Esophagus squamous epithelium (tissue), 5 donors: ENCODE results near the gene INTU. TPM values are rescaled to one million over a fixed set of nuclear protein-coding genes. Genes with fewer than 3 reads are reported as not detected.

ENCODE experiments used
- DNase-seq: peaks from one replicate; lab custom pipeline; 2025; lab: John Stamatoyannopoulos, UW
- H3K27ac ChIP-seq, 4 donors: fragments of 200-600 bp; sonication (generic); one replicate each; pipeline ENCODE4 v1.5.1; 2016 to 2019; ENCODE audit warnings: mild to moderate bottlenecking in 1 of 4
- H3K27me3 ChIP-seq, 4 donors: fragments of 200-600 bp; sonication (generic); 1 replicate in 3 of 4; 2 replicates in 1 of 4; pipeline versions ENCODE4 v1.5.1 to v1.6.0; 2017 to 2021; ENCODE audit warnings: antibody characterized with exemption in 1 of 4
- H3K36me3 ChIP-seq, 3 donors: fragments of 200-600 bp; sonication (generic); one replicate each; pipeline ENCODE4 v1.5.1; 2016 to 2019
- H3K4me1 ChIP-seq, 3 donors: fragments of 200-600 bp; sonication (generic); one replicate each; pipeline ENCODE4 v1.5.1; 2017 to 2019
- H3K4me3 ChIP-seq, 4 donors: fragments of 200-600 bp; sonication (generic); 1 replicate in 3 of 4; 2 replicates in 1 of 4; pipeline ENCODE4 v1.5.1; 2016 to 2019; ENCODE audit warnings: mild to moderate bottlenecking in 2 of 4, moderate library complexity in 1 of 4
- H3K9me3 ChIP-seq, 3 donors: fragments of 200-600 bp; sonication (generic); one replicate each; pipeline ENCODE4 v1.5.1; 2016 to 2019
- CTCF ChIP-seq, 6 experiments: fragments of 450-650 bp in 4 of 6; fragments of 200-600 bp in 2 of 6; sonication (generic) in 2 of 6; IDR thresholded peaks; one replicate each; pipeline ENCODE4 v1.5.1; 2016 to 2019; ENCODE audit warnings: antibody characterized with exemption in 6 of 6, mild to moderate bottlenecking in 4 of 6, moderate library complexity in 4 of 6
- POLR2A ChIP-seq, 4 donors: fragments of 450-650 bp; IDR thresholded peaks; one replicate each; pipeline ENCODE4 v1.6.1; 2017; ENCODE audit warnings: antibody characterized with exemption in 4 of 4, mild to moderate bottlenecking in 4 of 4, moderate library complexity in 3 of 4
- WGBS, 2 donors: methylation state at CpG; one replicate each; pipeline ENCODE4 v1.1.5; 2018; 5-methylcytosine and 5-hydroxymethylcytosine counted together
- intact Hi-C: fragments of 100-400 bp; cut with DNase I; formaldehyde crosslinking; loops from one replicate; pipeline ENCODE4 v1.15.0; 2022
- total RNA-seq, 4 donors: library from RNA; depleted of rRNA; stranded (reverse); fragments of >200 nt; gene quantifications; one replicate each; pipeline ENCODE4 v1.1.0, GENCODE V29; 2016
- donor health status: DM: yes; HTN: yes; CAD: no.

The INTU gene
- total RNA-seq, 4 donors from 2014 or later = 4.3 to 11.4 (median 6.1) TPM

GRCh38 chr4:127618427-127618826 lies 14.3 kb upstream of the INTU start:
- H3K27ac ChIP-seq = no peak overlapping the region
- no peak for DNase-seq
- peaks cover 0 to 76% (median 0%) of the 10 kb centered on the region in 4 donors for H3K27me3 ChIP-seq
- intact Hi-C loops = loop anchor here (5.0 kb wide), 1 partner anchor 104 kb away; no protein-coding TSS in a partner anchor
- no peak overlapping the region for H3K4me3 ChIP-seq
- no peak for TF ChIP-seq POLR2A (IDR thresholded peaks at IDR 0.05)
- no peak for TF ChIP-seq CTCF (IDR thresholded peaks at IDR 0.05)
- peaks cover 0 to 12% (median 10%) of the 10 kb centered on the region in 3 donors for H3K4me1 ChIP-seq
- H3K9me3 ChIP-seq = no peaks in the 10 kb centered on the region
- no peaks in the 10 kb centered on the region for H3K36me3 ChIP-seq

DNA sequence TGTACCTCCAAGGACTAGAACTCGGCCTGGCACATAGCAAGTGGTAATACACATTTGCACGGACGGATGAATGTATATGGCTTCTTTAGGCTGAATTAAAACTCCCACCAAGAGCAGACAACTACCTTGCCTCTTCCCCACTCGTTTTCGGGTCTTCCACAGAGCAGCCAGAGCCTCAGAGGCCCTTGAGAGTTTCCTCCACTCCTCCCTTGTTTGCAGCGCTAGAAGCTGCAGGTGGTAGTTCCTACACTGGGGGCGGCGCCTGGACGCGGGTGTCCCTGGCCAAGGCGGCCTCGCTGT lies 10.2 kb upstream of the INTU start:
- peak overlapping the region in 1 of 4 donors; percentile 45 for H3K27ac ChIP-seq
- 38 to 68% methylated on average over 3 to 6 of the region's 12 CpGs for WGBS, 2 donors
- H3K4me3 ChIP-seq = peak overlapping the region; percentile 37 to 76 (median 58)
- H3K27me3 ChIP-seq = peaks cover 0 to 53% (median 0%) of the 10 kb centered on the region in 4 donors
- H3K9me3 ChIP-seq = no peaks in the 10 kb centered on the region
- H3K36me3 ChIP-seq = no peaks in the 10 kb centered on the region
- peaks cover 0 to 19% (median 11%) of the 10 kb centered on the region in 3 donors for H3K4me1 ChIP-seq
- DNase-seq = no peak
- intact Hi-C loops = no loop called here
- TF ChIP-seq POLR2A (IDR thresholded peaks at IDR 0.05) (no peak), CTCF (IDR thresholded peaks at IDR 0.05) (no peak)

GRCh38 chr4:127622921-127623796 lies 9.6 kb upstream of the INTU start:
- WGBS, 2 donors = 9 to 17% methylated on average over 1 to 20 of the region's 81 CpGs
- H3K27ac ChIP-seq = peak overlapping the region in 1 of 4 donors; percentile 45

DNA sequence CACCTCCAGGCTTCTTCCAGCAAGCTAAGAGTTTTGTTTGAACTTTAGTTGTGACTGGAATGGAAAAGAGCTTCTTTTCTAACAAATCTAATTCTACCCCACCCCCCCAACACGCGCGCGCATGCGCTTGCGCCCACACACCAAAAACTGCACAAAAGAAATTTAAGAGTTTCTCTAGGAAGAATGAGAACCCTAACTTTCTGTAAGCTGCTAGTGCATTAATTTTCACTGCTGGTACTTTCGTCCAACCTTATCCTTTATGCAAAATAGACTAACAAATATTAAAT lies 9.0 kb upstream of the INTU start:
- Histone ChIP-seq H3K27ac (peak overlapping the region in 1 of 4 donors; percentile 45), H3K27me3 (peaks cover 0 to 43% (median 0%) of the 10 kb centered on the region in 4 donors), H3K4me1 (peaks cover 0 to 19% (median 11%) of the 10 kb centered on the region in 3 donors), H3K36me3 (no peaks in the 10 kb centered on the region), H3K4me3 (peak overlapping the region; percentile 37 to 76 (median 58)), H3K9me3 (no peaks in the 10 kb centered on the region)
- 17 to 21% methylated on average over 7 of the region's 7 CpGs for WGBS, 2 donors
- no peak for DNase-seq
- intact Hi-C loops = no loop called here
- TF ChIP-seq CTCF (IDR thresholded peaks at IDR 0.05) = no peak
- no peak for TF ChIP-seq POLR2A (IDR thresholded peaks at IDR 0.05)

More at GRCh38 chr4:127622921-127623796, 9.6 kb upstream of the INTU start:
- Histone ChIP-seq H3K36me3 (no peaks in the 10 kb centered on the region), H3K9me3 (no peaks in the 10 kb centered on the region), H3K4me1 (peaks cover 0 to 19% (median 11%) of the 10 kb centered on the region in 3 donors), H3K27me3 (peaks cover 0 to 48% (median 0%) of the 10 kb centered on the region in 4 donors), H3K4me3 (peak overlapping the region; percentile 37 to 76 (median 58))
- TF ChIP-seq POLR2A (IDR thresholded peaks at IDR 0.05) (no peak), CTCF (IDR thresholded peaks at IDR 0.05) (peak in 4 of 6 experiments; percentile 7 to 33 (median 18))
- no peak for DNase-seq
- intact Hi-C loops = no loop called here

GRCh38 chr4:127624173-127624572 lies 8.6 kb upstream of the INTU start:
- Histone ChIP-seq H3K9me3 (no peaks in the 10 kb centered on the region), H3K36me3 (no peaks in the 10 kb centered on the region), H3K27ac (no peak overlapping the region), H3K4me1 (peaks cover 0 to 19% (median 11%) of the 10 kb centered on the region in 3 donors), H3K27me3 (peaks cover 0 to 39% (median 0%) of the 10 kb centered on the region in 4 donors), H3K4me3 (peak overlapping the region in 1 of 4 donors; percentile 76)
- intact Hi-C loops = no loop called here
- no peak for TF ChIP-seq POLR2A (IDR thresholded peaks at IDR 0.05)
- TF ChIP-seq CTCF (IDR thresholded peaks at IDR 0.05) = no peak
- DNase-seq = no peak
- 56 to 61% methylated on average over 8 of the region's 8 CpGs for WGBS, 2 donors
